NCI-H1105 (cell line): Measurements from ENCODE around the gene C6orf120.
A peak's percentile ranks its signal among the peaks of the same experiment; 100 is the strongest.

ENCODE experiments used
- DNase-seq: peaks from one replicate; lab custom pipeline; 2025; lab: John Stamatoyannopoulos, UW

Gene C6orf120

DNA sequence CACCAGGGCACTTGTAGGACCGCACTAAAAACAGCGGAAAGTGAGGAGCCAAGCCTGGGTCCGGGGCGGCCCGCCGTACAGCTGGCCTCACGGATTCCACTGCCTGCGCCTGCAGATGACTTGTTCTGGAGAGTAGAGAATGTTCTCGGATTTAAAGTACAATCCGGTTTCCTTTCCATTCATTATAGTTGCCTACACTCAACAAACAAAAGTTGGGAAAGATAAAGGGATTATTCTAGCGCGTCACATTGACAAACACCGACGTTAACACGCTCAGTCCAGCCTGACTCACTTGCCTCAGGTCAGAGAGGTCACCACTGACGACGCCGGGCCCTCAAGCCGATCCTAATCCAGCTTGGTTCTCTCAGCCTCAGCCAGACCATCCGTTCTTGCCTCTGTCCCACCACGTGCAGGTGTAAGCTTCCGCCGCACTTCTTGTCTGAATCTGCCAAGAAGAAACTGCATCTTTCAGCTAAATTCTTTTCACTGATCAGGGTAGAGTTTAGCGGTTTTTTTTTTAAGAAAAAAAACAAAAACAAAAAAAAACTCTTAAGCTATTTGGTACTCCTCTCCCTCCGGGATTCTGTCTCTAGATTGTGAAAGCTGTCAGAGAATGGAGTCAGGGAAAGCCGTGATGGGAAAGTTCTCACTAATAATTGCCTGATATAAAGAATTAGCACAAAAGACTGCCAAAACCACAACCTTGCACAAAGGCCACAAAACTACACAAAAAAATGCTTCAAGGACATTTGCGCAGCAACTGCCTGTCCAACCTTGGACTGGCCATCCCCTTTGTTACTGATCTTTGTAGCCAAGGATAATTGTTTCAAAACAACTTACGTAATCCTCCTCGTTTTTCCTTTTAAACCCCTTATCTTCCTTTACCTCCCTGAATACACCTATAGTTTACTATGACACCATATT is 23.5 kb downstream of the C6orf120 start:
- DNase-seq, result no peak

DNA sequence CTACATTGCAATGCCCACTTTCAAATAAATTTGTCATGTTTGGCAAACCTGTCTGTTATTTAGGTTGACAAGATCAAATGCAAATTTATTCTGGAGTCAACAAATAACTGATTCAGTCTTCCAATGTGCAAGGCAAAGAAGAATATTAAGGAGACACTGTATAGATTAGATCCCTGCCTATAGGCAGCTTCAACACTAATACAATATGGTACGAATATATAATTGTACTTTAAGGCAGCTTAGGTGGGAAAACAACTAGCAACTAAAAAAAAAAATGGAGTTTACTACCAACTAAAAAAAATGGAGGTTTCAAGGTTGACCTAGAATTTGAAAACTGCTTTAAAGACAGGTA is 24.1 kb downstream of the C6orf120 start:
- no peak for DNase-seq

DNA sequence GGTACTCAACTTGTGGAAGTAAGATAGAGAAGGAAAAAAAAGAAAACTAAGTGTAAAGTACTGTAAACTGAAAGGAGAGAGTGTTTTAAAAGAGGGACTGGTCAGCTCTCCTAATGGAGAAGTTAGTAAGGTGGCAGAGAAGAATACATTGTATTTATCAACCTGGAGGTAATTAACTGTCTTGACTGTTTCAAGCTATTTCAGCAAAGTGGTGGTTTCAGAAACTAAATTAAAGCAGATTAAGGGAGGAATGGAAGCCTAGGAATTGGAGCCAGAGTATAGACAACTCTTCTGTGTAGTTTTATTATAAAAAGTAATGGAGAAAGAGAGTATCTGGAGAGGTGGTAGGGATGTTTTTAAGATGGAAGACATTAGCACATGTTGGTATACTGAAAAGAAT is 25.0 kb downstream of the C6orf120 start:
- no peak for DNase-seq

DNA sequence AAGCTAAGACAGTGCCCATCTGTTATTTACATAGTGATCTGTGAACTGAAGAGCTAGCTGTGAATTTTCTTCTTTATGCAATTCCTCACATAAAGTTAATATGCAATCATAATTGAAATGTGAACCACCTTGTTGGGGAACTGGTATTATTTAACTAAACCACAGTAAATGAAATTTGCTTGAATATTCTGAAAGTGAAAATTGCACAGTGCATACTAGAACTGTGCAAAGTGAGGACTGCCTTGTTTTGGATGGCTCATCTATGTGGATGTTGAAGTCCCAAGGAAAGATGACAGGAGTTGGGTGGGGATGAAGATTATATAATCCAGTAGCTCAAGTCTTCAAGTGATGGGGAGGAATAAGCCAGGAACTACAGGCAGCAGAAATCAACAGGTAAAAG is 28.0 kb downstream of the C6orf120 start:
- DNase-seq, result no peak

DNA sequence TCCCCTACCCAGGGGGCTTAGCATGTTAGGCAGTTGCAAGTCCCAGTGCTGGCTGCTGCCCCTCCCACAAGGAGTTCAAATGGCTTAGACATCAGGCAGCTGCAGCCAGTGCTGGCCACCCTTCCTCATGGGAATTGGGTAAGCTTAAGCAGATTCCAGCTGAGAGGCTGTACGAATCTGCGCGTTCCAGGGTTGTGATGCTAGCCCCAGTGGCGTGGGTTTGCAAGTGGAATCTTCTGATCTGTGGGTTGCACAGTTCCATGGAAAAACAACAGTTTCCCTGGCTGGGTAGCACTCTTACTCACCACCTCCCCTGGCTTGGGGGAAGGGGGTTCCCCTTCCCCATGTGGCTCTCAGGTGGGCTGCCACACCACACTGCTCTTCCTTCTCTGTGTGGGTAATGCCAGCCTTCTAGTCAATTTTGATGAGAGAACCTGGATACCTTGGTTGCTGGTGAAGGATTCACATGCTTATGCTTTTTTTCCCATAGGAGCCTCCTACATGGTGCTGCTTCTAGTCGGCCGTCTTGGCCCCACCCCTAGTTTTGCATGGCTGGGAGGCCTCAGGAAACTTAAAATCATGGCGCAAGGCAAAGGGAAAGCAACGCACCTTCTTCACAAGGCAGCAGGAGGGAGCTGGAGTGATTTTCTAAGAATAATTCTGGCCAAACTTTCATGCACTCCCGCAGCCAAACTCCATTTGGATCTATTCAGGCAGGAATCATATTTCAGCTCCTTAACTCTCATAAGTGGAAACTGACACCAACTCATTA is 36.5 kb downstream of the C6orf120 start:
- peak; percentile 48 for DNase-seq

DNA sequence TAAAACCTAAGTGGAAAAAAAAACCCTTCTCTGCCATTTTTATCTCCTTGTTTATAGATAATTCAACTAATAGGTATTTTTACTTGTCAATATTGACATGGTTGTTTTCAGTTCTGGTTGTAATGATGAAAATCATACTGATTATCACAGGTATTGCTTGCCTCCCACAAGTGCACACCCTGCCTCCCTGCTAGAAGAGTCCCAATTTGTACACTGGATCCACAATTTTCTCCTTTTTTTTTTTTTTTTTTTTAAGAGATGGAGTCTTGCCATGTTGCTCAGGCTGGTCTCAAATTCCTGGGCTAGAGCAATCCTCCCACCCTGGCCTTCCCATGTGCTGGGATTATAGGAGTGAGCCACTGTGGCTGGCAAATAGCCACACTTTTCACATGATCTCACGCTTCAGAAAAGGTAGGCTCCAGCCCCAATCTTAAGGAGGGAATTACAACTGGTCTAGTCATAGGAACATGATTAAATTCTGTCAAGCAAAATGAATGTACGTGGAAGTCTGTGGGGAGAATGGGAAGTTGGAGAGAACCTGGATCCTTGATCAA is 37.1 kb downstream of the C6orf120 start:
- peak; percentile 23 for DNase-seq

DNA sequence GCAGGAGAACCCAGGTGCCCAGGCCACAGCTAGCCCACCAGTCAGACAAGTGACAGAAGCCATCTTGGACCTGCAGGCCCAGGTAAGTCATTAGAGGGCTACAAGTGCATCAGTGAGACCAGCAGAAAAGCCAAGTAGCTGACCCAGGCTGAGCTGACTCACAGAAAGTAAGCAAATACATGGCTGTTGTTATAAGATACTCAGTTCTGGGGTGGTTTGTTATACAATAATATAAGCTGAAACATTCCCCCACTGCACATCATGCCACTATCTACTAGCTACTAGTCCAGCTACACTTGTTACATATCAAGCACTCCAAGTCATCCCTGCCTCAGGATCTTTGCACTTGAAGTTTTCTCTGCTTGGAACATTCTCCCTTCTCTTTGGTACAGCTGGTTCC is 39.4 kb downstream of the C6orf120 start:
- DNase-seq, result no peak

DNA sequence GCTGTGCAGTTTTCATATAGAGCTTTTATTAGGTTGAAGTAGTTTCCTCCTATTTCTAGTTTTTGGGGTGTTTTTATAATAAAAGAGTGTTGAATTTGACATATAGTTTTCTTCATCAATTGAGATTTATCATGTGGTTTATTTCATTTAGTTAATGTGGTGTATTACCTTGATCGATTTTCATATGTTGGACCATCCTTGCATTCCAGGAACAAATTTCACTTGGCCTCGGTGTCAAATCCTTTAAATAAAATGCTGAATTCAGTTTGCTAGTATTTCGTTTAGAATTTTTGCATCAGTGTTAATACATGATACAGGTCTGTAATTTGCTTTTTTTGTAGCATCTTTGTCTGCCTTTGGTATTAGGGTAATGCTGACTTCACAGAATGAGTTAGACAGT is 43.5 kb downstream of the C6orf120 start:
- DNase-seq, result no peak

DNA sequence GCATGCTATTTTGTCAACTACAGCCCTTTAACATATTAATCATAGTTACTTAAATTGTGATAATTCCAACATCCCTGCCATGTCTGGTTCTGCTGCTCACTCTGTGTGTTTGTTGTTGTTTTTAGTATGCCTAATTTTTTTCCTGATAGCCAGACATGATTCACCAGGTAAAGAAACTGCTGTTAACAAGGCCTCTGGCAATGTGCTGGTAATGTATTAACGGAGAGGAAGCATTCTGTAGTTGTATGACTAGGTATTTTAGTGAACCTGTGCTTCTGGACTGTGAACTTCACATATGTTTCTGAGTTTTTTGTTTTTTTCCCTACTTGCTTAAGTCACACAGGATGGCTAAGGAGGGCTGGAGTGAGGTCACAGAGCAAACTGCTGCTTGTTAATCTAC is 44.6 kb downstream of the C6orf120 start:
- DNase-seq, result no peak

DNA sequence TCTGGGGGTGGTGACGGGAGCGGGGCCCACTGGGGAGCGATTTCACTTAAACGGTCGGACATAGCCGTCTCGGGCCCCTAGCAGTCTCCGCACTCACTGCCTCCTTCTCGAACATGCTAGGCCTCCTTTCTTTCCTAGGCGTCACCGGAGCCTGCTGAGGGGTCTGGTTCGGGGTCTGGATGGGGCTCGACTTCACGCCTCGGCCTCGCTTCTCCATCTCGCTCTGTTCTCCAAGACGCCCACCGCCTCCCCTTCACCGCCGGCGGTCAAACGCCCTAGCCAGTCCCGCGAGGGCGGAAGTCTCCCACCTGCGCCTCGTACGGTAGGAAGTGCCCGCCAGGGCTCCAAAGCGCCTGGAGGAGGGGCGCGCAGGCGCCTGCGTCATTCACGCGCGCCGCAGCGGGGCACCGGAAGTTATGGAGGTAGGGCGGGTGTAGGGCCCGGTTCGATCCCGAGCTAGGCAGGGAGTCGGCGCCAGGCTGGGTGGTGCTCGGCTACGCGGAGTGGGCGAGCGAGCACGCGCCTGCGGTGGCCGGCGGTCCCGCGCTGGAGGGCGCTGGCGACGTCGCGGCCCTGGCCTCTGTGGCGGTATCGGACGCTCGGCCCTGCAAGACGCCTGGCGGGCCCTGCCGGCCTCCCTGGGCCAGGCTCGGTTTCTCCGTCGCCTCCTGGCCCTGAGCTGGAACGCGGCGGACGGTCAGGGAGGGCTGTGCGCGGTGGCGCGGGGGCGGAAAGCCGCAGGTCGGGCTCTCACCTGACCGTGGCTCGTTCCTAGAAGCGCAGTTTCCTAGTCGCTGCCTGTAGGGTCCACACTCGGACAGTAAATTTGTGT is 49.5 kb downstream of the C6orf120 start, which contains the start of the genes DYNLT2 and ERMARD:
DYNLT2 (minus strand) TSS at position 331 of the 832 bp plus-strand sequence; CDS start at position 217, 114 bp downstream.
ERMARD (plus strand) TSS at position 381 of the 832 bp plus-strand sequence; CDS start at position 417, 36 bp downstream.
- DNase-seq, result peak; percentile 98

DNA sequence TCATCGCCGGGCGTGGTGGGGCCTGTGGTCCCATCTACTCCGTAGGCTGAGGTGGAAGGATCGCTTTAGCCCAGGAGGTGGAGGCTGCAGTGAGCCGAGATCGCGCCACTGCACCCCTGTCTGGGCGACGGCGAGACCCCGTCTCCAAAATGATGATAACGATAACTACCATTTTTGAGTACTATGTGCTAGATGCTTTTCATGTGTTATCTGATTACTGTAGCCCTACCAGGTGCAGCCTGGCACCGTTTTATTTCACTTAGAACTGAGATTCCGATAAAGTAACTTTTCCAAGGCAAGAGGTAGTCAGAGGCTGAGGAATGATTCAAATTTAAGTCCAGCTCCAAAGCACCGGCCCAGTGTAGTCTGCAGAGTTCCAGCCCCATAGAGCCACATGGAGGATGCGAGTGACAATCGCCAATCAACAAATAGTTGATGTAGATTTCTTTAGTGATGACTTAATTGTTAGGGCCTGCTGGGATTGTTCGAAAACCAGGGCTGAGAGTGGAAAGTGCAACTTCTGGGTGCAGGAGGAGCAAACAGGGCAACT is 50.2 kb downstream of the C6orf120 start:
- no peak for DNase-seq
